Stimulated activated CD8-positive, alpha-beta memory T cell treated with anti-CD3 and anti-CD28 coated beads, Interleukin-15, amount 100 ng/mL, for 1 hour (primary cell): ENCODE measurements around the gene FRMD4A.
A peak's percentile ranks its signal among the peaks of the same experiment; 100 is the strongest.
"Not testable (repeated sequence)": the region's sequence is repeated elsewhere in the genome, so short reads cannot be mapped to it uniquely, and the experiment has no call there.

Experiments used
- DNase-seq: peaks from one replicate; pipeline ENCODE4 v3.0.0-alpha.2; 2020; ENCODE audit warnings: low read depth

Gene FRMD4A

GRCh38 chr10:14052931-14053330, 277.8 kb downstream of the FRMD4A start:
- no peak for DNase-seq

DNA sequence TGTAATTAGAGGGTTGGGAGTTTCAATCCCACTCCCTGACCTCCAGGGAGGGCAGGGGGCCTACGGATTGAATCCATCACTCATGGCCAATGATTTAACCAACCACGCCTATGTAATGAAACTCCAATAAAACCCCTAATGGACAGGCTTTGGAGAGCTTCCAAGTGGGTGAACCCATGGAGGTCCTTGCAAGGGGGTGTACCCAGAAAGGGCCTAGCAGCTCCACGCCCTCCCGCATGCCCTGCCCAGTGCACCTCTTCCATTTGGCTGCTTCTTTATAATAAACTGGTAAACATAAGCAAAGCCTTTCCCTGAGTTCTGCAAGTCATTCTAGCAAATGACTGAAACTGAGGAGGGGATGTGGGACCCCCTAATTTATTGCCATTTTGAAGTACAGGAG, 280.1 kb downstream of the FRMD4A start:
- DNase-seq: no peak

DNA sequence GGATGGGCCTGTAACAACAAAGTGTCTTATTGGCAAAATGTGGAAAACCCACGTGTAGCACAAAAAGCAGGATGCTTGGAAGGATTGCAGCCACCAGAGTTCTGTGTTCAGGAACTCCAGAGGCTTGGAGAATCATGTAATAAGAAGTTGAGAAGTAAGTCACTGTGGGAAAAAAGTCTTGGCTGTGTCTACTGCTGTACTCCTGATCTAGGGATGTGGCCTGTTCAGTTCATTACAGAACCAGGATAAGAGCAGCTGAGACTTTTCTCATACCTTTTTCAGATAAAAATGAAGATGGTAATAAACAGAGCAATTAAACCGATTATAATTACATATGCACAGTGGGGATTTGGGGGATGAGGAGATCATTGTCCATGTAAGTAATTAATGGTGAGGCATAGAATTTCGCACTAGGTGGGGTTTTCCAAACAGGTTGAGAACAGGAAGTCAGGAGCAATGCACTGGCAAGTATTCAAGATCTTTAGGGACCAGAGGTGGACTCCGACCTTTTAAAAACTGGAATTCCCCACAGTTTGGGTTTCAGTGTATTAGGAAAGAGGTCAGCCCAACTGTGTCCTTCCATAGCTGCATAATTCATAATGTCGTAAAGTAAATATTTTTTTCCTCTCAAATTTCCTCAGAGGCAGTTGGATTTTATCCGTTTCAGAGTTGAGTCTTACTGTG, 281.7 kb downstream of the FRMD4A start:
- no peak for DNase-seq

DNA sequence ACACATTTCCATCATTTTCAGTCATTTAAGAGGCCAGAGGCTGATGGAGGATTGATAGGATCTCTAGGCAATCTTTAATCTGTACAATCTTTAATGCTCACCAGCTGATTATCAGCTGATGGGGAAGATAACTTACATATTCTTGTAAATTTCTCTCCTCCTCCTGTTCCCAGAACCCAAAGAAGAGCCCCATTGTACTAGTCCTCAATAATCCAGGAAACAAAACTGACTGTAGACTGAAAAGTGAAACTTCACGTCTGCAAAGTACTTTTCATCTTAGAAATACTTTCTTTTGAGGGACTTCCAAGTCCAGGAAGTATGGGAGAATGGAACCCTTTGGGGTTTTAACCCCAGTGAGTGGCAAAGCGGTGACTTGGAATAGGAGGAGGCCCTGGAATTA, 283.3 kb downstream of the FRMD4A start:
- DNase-seq: no peak

DNA sequence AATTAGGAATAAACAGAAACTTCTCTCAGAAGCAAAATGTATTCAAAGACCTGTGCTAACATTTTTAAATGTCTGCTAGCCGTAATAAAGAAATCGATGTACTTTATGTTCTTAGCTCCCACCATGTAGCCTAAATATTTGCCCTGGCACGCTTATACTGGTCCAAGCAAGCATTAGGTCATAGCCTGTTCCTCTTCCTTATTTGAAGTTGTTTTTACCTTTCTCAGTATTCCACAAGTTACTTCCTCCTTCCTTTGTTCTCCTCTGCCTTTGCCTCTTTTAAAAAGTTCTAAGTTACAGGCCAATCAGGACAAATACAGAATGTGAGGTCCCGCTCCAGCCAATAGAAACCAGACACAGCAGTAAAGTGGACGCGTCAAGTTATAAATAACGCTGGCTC, 288.7 kb downstream of the FRMD4A start:
- not testable (repeated sequence) for DNase-seq

DNA sequence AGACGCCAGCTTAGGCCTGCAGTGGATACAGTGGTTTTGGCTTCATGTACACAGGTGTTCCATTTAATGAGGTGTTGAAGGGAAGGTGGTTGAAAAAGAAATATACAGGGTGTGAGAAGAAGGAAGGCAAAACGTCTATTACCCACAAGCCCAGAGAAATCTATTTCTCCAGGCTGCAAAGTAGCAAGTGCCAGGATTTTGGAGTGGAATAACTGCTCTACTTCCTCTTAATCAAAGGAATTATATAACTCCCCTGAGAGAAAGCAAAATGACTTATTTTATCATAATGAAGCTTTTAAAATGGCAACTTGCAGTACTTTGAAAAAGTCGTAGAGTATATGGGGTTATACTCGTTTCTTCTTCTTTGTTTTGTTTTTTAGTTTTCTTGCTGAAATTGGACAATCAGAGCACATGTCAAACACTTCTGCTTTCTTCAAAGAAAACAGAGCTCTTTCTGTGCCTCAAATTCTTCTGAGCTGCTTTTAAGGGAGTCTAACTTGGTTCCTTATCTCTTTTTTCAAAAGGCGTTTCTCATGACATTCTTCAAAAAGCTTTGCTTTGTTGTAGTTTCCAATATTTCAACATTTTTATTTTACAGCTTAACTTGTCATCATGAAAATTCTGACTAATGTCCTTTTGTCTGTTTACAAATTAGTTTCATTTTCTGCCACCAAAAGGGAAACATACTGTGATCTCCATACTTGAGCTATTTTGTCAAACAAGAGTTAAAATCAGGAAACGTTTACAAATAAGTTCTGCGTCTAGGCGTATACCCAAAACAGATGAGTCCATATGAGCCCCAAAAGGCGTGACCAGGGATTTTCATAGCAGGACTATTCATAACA, 289.7 kb downstream of the FRMD4A start:
- DNase-seq: no peak

DNA sequence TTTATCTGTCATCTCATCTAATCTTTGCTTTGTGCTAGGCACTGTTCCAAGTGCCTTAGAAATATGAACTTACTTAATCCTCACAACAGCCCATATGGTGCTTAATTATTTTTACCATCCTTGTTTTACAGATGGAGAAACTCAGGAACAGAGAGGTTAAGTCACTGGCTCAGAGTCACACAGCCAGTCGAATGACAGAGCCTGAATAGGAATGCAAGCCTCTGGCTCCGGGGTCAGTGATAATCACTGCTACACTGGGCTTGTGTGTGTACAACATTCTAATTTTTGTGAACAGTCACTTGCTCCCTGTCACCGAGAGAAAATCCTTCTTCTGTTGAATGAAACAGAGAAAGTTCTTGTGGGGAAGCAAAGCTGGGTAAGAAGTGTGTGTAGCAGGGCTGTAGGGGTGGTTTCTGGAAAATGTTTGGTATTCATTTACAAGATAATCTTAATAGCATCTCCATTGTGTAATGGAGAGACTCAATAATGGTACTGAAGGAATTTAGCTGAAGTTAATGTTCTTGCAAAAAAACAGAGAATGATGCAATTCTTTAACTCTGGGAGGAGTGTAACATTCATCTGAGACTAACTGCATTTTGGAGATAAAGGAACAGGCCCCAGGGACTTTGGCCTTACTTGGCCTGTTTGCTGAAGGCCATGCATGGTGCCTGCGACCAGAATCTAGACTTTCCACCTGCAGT, 290.6 kb downstream of the FRMD4A start:
- DNase-seq: no peak

- no peak for DNase-seq
These were observed 294.5 kb downstream of the FRMD4A start for GRCh38 chr10:14036233-14036632.

GRCh38 chr10:14035506-14035905, 295.2 kb downstream of the FRMD4A start:
- DNase-seq: no peak

DNA sequence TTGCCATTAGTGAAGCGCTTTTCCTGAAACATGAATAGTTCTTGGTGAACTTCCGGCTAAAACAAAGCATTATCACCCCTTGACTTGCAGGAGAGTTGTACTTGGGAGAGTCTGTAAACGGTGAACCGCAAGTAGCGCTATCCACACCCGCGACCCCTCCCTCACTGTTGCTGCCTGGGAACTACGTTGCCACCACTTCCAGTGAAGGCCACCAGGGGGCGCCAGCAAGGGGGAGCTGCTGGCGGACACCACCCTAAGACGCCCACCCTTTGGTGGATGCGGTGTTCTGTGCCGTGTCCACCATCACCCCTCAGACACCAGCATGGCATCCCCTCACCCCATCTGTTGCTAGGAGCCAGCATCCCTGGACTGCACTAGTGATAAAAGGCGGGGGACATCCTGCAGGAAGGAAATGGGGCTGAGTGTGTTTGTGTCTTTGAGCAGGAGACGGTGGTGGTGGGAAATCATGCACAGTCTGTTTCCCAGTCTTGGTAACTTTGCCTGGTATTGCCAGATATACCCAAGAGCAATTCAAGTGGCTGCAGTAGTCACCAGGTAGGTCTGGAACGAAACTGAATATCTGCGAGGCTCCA, 298.2 kb downstream of the FRMD4A start:
- DNase-seq: peak; percentile 10

GRCh38 chr10:14026325-14026724, 304.4 kb downstream of the FRMD4A start:
- no peak for DNase-seq

DNA sequence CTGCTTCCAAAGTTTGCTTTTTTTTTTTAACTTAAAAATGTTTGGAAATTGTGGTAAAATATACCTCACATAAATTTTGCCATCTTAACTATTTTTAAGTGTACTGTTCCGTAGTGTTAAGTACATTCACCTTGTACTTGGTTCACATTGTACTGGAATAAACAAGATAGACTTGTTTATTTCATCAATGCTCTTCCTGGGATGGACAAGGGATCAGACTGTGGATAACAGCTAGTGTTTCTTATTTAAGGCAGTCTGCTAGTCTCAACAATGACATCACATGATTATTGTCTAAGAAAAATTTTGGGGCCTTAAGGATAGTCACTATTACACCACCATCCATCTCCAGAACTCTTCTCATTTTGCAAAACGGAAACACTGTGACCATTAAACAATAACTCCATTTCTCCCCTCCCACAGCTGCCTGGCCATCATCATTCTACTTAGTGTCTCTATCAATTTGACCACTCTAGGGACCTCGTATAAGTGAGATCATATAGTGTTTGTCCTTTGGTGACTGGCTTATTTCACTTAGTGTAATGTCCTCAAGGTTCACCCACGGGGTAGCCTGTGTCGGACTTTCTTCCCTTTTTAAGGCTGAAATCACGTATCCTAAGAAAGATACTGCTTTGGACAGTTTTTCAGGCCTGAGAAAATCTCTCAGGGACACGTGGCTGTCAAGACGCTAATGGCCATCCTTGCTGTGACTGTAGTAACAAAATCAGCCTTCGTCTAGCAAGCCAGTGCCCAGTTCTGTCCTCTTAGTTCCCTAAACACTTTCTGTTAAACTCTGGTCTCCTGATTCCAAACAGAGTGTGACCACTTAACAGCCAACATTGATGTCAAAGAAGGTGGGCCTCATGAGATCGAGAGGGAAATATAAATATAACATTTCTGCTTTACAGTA, 305.2 kb downstream of the FRMD4A start:
- DNase-seq: no peak

- DNase-seq: no peak
These were observed 306.2 kb downstream of the FRMD4A start for GRCh38 chr10:14024329-14025202.

GRCh38 chr10:14023673-14024328, 306.9 kb downstream of the FRMD4A start:
- no peak for DNase-seq

DNA sequence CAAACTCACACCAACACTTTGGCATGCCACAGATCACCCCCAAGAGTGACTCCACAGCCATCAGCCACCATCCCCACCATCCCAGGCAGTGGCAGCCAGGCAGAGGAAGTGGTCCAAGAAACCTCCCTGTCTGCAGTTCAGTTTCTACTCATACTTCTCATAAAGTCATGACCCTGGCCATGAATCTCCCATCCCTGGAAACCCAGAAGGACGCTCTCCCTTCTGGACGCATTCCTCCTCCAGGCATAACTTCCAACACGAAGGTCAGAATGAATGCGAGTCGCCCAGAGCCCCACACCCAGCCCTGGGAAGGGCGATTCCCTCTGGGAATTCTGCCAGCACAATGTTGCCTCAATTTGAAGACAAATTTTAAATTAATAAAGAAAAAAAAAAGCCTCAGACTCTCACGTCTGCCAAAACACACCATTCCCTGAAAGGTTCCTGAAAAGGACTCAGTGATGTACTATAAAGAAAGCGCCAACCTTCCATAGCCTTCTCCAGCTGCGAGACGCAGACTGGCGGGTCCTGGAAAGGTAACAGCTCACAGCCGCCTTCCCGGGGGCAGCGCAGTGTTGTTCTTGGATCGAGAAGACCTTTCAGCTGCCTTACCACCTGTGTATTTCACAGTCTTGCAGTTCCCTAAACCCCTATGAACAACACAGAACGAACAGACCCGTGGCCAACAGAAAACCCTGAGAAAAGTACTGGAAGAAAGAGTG, 307.6 kb downstream of the FRMD4A start:
- no peak for DNase-seq

DNA sequence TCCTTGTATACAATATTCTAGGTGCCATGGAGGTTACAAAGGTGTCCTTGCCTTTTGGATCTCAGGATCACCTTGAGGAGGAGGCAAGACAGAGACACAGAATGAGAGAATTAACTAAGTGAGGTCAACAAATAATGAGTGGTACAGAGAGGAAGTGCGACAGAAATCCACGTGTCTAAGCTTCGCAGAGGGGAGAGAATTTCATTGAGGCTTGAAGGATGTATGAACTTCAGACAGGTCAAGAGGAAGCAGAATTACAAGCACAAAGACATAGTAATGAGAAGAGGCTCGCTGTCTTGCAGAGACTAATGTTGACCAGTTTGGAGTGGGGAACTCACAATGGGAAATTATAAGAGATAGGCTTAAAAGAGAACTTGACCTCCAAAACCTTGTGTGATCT, 308.7 kb downstream of the FRMD4A start:
- no peak for DNase-seq

GRCh38 chr10:14020037-14020664, 310.6 kb downstream of the FRMD4A start:
- DNase-seq: no peak

DNA sequence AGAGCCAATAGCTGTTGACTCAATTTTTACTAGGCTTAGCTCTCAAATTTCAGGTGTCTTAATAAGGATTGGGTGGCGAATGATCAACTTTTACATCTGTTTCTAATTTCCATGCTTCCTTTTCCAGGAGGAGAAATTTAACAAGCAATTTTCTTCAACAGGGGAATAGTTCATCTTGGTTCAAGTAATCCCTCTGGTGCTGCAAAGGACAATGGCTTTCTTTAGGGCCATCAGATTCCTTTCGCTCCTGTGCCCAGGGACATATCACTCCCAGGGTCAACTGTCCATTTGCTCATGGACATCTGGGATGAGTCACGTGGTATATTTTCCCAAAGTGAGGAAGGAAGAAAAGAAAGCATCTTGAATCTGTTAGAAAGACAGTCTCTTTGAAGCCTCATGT, 313.3 kb downstream of the FRMD4A start:
- DNase-seq: no peak

DNA sequence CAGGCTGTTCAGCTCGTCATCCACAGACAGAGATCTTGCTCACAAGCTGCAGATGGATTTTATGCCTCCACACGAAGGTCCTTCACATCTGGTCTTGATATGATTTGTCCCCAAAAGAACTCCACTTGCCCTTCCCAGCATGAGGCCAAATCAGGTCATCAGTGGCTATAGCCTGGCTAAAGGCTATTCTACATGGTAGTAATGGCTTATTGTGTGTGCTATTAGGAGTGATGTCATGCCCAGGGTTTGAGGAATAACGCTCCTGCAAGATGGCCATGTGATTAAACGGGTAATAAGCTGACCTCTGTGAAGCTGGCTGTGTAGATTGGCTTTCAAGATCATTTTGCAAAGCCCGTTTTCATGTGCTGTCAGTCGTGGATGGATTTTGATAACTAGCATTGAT, 313.8 kb downstream of the FRMD4A start:
- no peak for DNase-seq
